ENCODE measurements around the gene GXYLT2.
A peak's percentile ranks its signal among the peaks of the same experiment; 100 is the strongest.

Gene GXYLT2

DNA sequence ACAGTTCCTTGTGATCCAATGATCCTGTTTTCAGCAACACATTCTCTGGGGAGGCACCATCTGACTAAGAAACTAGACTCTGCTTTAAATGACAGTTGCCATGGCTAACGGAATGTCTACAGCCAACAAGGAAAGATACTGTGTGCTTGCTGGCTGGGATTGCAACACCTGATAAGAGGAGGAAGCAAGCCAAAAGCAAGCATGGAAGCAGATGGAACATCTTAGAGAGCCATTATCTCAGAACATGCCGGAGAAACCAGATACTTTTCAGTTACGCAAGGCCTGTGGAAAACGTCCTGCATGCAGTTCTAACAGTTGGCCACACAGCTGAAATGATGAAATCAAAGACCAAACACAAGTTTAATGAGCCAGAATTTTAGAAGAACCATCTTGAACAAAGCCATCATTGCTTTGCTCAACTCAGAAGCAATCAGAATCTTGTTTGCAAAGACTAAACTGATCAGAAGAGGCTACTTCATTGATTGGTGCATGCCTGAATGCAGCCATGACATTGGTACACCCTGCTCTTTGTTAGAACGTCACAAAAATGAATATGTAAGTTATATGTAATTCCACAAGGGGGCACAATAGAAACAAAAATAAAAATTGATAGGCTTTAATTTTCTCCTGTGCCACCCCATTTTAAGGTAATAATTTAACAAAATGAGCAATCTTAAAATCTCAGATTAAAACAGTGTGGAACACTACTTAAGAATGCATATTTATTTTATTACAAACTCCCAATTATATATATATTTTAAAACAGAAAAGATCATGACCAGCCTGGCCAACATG, 50.8 kb downstream of the GXYLT2 start:
- peak; percentile 45 for DNase-seq

- DNase-seq, result no peak
Measured at GRCh38 chr3:72941245-72941644, 53.4 kb downstream of the GXYLT2 start.

DNA sequence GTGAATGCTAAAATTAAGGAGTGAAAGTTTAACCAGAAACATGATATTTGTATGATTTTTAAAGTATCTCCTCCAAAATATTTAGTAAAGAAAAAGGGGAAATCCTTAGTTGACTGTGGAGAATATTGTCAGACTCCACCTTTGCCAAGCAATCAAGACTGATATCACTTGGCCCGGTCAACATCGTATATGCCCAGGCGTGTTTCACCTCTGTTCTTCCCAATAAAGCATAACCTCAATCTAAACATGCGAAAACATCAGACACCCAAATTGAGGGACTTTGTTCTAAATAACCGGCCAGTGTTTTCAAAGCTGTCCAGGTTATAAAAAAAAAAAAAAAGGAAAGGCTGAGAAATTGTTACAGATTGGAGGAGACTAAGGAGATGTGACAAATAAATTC, 54.6 kb downstream of the GXYLT2 start:
- no peak for DNase-seq

- DNase-seq, result no peak
Measured at GRCh38 chr3:72944696-72945095, 56.9 kb downstream of the GXYLT2 start.

GRCh38 chr3:72947715-72948490, 60.1 kb downstream of the GXYLT2 start:
- no peak for DNase-seq

DNA sequence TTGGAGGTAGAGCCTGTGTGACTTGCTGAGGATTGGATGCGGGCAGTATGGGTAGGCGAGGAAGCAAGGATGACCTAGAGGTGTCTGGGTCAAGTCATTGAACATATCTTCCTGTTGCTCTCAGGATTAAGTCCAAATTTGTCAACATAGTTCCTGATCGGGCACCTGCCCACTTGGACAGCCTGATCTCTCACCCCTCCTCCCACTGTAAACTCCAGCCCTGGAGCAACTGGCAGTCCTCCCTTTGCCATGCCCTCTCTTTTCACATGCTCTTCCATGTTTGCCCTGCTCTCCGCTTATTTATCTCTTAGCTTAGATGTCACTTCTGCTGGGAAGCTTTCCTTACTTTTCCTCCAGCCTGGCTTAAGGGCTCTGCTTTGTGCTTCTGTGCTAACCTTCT, 61.2 kb downstream of the GXYLT2 start:
- DNase-seq, result no peak

- DNase-seq, result no peak
Measured at GRCh38 chr3:72950372-72950771, 62.5 kb downstream of the GXYLT2 start.

DNA sequence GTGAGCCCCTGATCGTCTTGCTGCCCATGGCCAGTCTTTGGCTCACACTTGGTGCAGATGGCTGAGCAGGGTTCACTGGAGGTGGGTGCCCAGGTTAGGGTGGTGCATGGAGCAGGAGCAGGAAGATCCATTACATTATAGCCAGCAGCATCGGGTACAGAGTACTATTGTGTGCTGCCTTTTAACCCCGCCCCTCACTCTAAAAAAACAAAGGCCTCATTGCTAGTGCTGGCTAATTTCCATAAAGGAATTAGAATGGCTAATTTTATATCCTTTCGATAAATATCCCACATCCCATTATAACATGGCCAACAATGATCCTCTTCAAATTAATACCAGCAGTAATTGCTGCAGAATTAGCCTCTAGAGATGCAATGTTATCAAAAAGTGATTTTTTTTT, 63.0 kb downstream of the GXYLT2 start:
- no peak for DNase-seq

GRCh38 chr3:72951259-72951722, 63.4 kb downstream of the GXYLT2 start:
- no peak for DNase-seq

- no peak for DNase-seq
Measured at GRCh38 chr3:72953325-72953956, 65.6 kb downstream of the GXYLT2 start.

DNA sequence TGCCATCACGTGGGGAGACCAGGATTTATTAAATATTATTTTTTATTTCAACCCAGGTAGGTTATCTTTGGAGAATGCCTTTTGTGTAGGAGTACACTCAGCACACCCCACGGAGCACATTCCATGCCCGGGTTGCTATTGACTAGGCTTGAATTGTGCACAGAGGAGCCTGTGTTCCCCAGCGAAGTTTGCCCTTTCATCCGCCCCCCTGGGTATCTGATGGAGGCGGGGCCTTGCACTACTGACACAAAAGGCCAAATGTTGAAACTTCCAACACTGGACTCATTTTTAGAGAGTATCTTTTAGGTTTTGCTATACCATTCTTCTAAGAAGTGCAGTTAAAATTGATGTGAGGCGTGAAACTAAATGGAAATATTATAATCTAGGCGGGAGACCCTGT, 69.5 kb downstream of the GXYLT2 start:
- no peak for DNase-seq

DNA sequence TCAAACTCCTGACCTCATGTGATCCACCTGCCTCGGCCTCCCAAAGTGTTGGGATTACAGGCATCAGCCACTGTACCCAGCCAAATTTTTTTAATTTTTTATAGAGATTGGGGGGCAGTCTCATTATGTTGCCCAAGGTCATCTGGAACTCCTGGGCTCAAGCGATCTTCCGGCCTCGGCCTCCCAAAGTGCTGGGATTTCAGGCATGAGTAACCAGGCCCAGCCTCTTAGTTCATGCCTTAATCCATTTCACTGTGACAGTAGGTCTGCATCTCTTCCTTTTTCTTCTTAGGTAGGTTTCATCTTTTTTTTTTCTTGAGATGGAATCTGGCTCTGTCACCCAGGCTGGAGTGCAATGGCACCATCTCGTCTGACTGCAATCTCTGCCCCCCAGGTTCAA, 71.5 kb downstream of the GXYLT2 start:
- DNase-seq, result no peak

GRCh38 chr3:72960812-72961518, 73.1 kb downstream of the GXYLT2 start:
- no peak for DNase-seq

- DNase-seq, result no peak
Measured at GRCh38 chr3:72961752-72962151, 73.9 kb downstream of the GXYLT2 start.

DNA sequence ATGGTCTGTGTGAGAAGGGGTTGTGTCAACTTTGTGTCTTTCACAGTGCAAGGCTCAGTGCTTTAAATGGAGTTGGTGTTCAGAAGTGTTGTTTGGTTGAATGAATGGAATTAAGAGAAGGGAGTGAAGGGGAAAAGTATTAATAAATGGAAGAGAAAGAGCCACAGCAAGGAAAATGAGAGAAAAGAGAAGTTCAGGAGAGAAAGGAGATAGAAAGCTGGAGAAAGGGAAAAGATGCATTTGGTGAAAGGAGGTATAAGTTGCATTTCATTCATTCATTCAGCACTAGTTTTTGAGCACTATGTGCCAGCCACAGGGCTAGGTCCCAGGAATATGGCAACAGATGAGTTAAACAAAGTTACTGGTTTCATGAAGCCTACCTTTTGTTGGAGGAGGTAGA, 74.5 kb downstream of the GXYLT2 start:
- DNase-seq, result no peak

DNA sequence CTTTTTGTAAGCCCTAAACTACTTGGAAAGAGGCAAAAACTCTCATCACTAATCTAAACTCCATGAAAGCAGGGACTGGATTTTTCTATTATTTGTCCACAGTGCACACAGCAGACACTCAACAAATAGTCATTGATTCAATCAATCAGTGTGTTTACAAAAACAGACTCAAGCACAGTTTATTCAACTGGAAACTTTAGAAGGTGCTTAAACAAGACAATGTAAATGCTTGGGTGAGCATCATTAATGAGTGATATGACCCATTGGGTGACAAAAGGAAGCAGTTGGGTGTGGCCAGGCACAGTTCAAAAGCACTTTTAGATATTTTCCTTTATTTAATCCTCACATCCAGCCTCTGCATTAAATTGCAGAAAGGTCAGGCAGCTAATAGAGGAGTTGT, 76.8 kb downstream of the GXYLT2 start:
- DNase-seq, result no peak

DNA sequence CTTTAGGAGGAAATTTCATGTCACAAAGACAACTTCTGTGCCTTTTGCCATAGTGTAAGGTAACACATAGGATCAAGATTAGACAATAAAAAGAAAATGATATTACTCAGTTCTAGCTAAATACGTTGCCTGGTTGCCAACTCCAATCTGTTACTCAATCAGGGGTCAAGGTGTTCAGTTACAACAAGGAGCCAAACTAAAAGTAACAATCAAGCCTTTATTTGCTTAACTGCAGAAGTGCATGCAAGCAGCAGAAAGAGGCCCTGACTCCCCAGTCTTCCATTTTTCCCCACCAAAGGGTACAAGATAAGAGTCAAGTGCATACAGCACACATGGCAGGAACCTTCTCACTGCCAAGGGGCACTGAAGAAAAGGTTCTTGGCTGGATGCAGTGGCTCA, 80.4 kb downstream of the GXYLT2 start:
- no peak for DNase-seq

GRCh38 chr3:72969766-72970165, 81.9 kb downstream of the GXYLT2 start:
- no peak for DNase-seq

GRCh38 chr3:72970942-72971341, 83.1 kb downstream of the GXYLT2 start:
- DNase-seq, result no peak

DNA sequence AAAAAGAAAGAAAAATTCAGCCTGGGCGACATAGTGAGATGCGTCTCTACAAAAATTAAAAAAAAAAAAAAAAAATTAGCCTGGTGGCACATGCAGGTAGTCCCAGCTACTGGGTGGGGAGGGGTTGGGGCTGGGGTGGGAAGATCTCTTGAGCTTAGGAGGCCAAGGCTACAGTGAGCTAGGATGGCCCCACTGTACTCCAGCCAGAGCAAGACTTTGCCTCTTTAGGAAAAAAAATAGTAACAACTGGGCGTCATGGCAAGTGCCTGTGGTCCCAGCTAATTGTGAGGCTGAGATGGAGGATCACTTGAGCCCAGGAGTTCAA, 84.8 kb downstream of the GXYLT2 start:
- no peak for DNase-seq

DNA sequence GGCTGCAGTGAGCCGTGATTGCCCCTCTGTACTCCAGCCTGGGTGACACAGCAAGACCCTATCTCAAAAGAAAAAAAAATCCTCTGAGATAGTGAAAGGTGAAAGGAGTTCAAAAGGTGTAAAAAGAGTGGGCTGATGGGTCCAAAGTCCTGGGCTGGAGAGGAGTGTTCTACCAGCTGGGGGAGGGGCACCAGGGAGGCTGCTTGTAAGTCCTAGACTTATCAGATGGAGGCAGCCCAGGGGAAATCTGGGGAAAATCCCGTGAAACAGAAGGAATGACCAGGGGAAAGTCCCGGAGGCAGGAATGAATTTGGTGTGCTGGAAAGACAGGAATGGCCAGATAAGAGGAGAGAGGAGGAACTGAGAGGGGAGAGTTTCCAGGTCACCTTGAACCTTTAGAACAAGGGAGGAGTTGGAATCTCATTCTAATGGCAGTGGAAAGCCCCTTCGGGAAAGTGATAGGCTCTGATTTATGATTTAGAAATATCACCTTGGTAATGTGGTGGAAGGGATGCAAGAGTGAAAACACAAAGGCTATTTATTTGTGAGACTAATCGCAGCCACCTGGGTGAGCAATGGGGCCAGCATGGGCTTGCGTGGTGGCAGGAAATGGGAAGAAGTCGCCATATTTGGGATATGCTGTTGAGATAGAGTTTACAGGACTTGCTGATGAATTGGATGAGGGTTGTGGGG, 85.3 kb downstream of the GXYLT2 start:
- DNase-seq, result no peak

DNA sequence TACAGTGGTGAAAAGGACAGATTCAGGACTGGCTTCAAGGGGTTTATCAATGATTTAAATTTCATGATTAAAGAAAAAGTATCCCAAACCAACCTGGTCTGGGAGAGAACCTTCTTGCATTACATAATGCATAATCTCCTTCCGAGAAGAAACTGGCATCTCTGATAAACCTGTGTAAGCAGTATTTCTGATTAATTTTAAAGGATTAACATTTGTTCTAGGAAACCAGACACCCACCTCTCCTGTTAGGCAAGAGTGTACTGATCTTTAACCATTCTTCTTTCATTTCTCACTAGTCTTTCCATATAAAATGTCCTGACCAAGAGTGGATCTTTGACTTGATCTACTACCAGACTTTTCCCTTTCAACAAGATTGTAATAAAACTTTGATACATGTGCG, 85.9 kb downstream of the GXYLT2 start:
- no peak for DNase-seq

- no peak for DNase-seq
Measured at GRCh38 chr3:72974956-72975355, 87.1 kb downstream of the GXYLT2 start.

All from T1000 (cell line).